Liver (tissue), 9 donors: Measurements from ENCODE around the gene SWAP70. TPM values are rescaled to one million over a fixed set of nuclear protein-coding genes. Genes with fewer than 3 reads are reported as not detected.

Source experiments
- DNase-seq: peaks from one replicate; pipeline ENCODE4 v3.0.0-alpha.2; 2017; ENCODE audit warnings: low spot score
- H3K27ac ChIP-seq, 2 donors: one replicate each; pipeline ENCODE4 v1.7.0; 2013; ENCODE audit warnings: inconsistent platforms in 2 of 2, low read length in 2 of 2, control low read depth in 1 of 2, low read depth in 1 of 2, mild to moderate bottlenecking in 1 of 2
- H3K27me3 ChIP-seq, 4 donors: one replicate each; pipeline versions ENCODE4 v1.6.1 to v1.7.0; 2013; ENCODE audit warnings: low read length in 3 of 4, inconsistent platforms in 1 of 4, mild to moderate bottlenecking in 1 of 4, moderate library complexity in 1 of 4; ENCODE audit not compliant: control insufficient read depth in 4 of 4, insufficient read depth in 4 of 4
- H3K36me3 ChIP-seq, 4 donors: one replicate each; pipeline versions ENCODE4 v1.6.1 to v1.7.0; 2013; ENCODE audit warnings: low read length in 3 of 4, mild to moderate bottlenecking in 3 of 4, low read depth in 1 of 4, moderate library complexity in 1 of 4; ENCODE audit not compliant: control insufficient read depth in 4 of 4, insufficient read depth in 3 of 4
- H3K4me1 ChIP-seq, 4 donors: one replicate each; pipeline versions ENCODE4 v1.6.1 to v1.7.0; 2013; ENCODE audit warnings: low read length in 3 of 4, mild to moderate bottlenecking in 3 of 4, moderate library complexity in 1 of 4; ENCODE audit not compliant: control insufficient read depth in 4 of 4, insufficient read depth in 4 of 4
- H3K4me3 ChIP-seq, 3 donors: one replicate each; pipeline versions ENCODE4 v1.6.1 to v1.7.0; 2013; ENCODE audit warnings: low read length in 3 of 3, control low read depth in 1 of 3, low read depth in 1 of 3, mild to moderate bottlenecking in 1 of 3
- H3K9ac ChIP-seq, 2 donors: one replicate each; pipeline ENCODE4 v1.7.0; 2013; ENCODE audit warnings: low read length in 2 of 2, mild to moderate bottlenecking in 2 of 2, moderate library complexity in 2 of 2, control low read depth in 1 of 2, low read depth in 1 of 2
- H3K9me3 ChIP-seq, 4 donors: one replicate each; pipeline versions ENCODE4 v1.6.1 to v1.7.0; 2013; ENCODE audit warnings: low read length in 3 of 4; ENCODE audit not compliant: control insufficient read depth in 4 of 4
- ATF3 ChIP-seq: IDR thresholded peaks from 2 replicates; pipeline ENCODE4 v1.6.1; 2016; ENCODE audit warnings: antibody characterized with exemption
- CTCF ChIP-seq: fragments of 150-350 bp; IDR thresholded peaks from 2 replicates; pipeline ENCODE4 v1.5.1; 2017; ENCODE audit warnings: improper control_type of control experiment, low read depth, low read length; ENCODE audit not compliant: missing input control
- EGR1 ChIP-seq, 2 donors: IDR thresholded peaks; 2 replicates each; pipeline ENCODE4 v1.6.1; 2016 to 2018; ENCODE audit warnings: antibody characterized with exemption in 2 of 2, low read depth in 2 of 2
- FOXA1 ChIP-seq: IDR thresholded peaks from 2 replicates; pipeline ENCODE4 v1.6.1; 2016; ENCODE audit warnings: antibody characterized with exemption
- FOXA2 ChIP-seq: IDR thresholded peaks from 2 replicates; pipeline ENCODE4 v1.6.1; 2016; ENCODE audit warnings: antibody characterized with exemption
- GABPA ChIP-seq, 2 donors: IDR thresholded peaks in 1 of 2; conservative IDR thresholded peaks in 1 of 2; 2 replicates each; pipeline ENCODE4 v1.6.1; 2016; ENCODE audit warnings: antibody characterized with exemption in 2 of 2, mild to moderate bottlenecking in 1 of 2, moderate library complexity in 1 of 2
- HNF4A ChIP-seq, 2 donors: conservative IDR thresholded peaks; 2 replicates each; pipeline ENCODE4 v1.6.1; 2016; ENCODE audit warnings: antibody characterized with exemption in 2 of 2, mild to moderate bottlenecking in 2 of 2
- HNF4G ChIP-seq: IDR thresholded peaks from 2 replicates; pipeline ENCODE4 v1.6.1; 2016; ENCODE audit warnings: antibody characterized with exemption
- JUND ChIP-seq, 2 donors: IDR thresholded peaks; 2 replicates each; pipeline ENCODE4 v1.6.1; 2016; ENCODE audit warnings: antibody characterized with exemption in 2 of 2
- MAX ChIP-seq: IDR thresholded peaks from 2 replicates; pipeline ENCODE4 v1.6.1; 2016; ENCODE audit warnings: antibody characterized with exemption
- NR2F2 ChIP-seq: IDR thresholded peaks from 2 replicates; pipeline ENCODE4 v1.6.1; 2016; ENCODE audit warnings: antibody characterized with exemption
- RAD21 ChIP-seq, 2 donors: IDR thresholded peaks; 2 replicates each; pipeline ENCODE4 v1.6.1; 2016; ENCODE audit warnings: antibody characterized with exemption in 2 of 2, mild to moderate bottlenecking in 2 of 2
- REST ChIP-seq: IDR thresholded peaks from 2 replicates; pipeline ENCODE4 v1.6.1; 2016; ENCODE audit warnings: antibody characterized with exemption, mild to moderate bottlenecking
- RXRA ChIP-seq, 2 donors: IDR thresholded peaks; 2 replicates each; pipeline ENCODE4 v1.6.1; 2017 to 2018; ENCODE audit warnings: antibody characterized with exemption in 2 of 2, mild to moderate bottlenecking in 1 of 2
- SP1 ChIP-seq: IDR thresholded peaks from 2 replicates; pipeline ENCODE4 v1.6.1; 2018; ENCODE audit warnings: antibody characterized with exemption, mild to moderate bottlenecking
- TAF1 ChIP-seq: conservative IDR thresholded peaks from 2 replicates; pipeline ENCODE4 v1.6.1; 2016; ENCODE audit warnings: antibody characterized with exemption, mild to moderate bottlenecking
- YY1 ChIP-seq: IDR thresholded peaks from 2 replicates; pipeline ENCODE4 v1.6.1; 2016; ENCODE audit warnings: antibody characterized with exemption, mild to moderate bottlenecking
- ZBTB33 ChIP-seq: IDR thresholded peaks from 2 replicates; pipeline ENCODE4 v1.6.1; 2016; ENCODE audit warnings: antibody characterized with exemption
- WGBS: extraction: QIAGEN DNeasy Blood & Tissue Kit; methylation state at CpG from one replicate; pipeline ENCODE4 v1.1.7; 2013; 5-methylcytosine and 5-hydroxymethylcytosine counted together
- polyA plus RNA-seq, 2 donors: library from polyadenylated mRNA; stranded (reverse) in 1 of 2; unstranded in 1 of 2; fragments of 200-250 nt in 1 of 2; fragments of >200 nt in 1 of 2; fragmentation: Nextera tagmentation in 1 of 2; extraction: Ambion mirVana in 1 of 2; gene quantifications; one replicate each; pipeline versions ENCODE4 v1.2.1 to v1.2.3, GENCODE V29; 2013 to 2015
- total RNA-seq, 2 donors: library from RNA; depleted of rRNA; stranded (reverse); fragments of >200 nt; gene quantifications; one replicate each; pipeline ENCODE4 v1.2.3, GENCODE V29; 2014
- donor health status: healthy.
- donor health status: healthy.
- donor health status: healthy.
- donor health status: healthy.
- donor health status: healthy.

The SWAP70 gene
- total and polyA plus RNA-seq, 4 donors = 4.0 to 8.4 (median 5.8) TPM

- TF ChIP-seq REST (no peak), RXRA (IDR thresholded peaks at IDR 0.05) (peak in 1 of 2 donors; percentile 25), EGR1 (IDR thresholded peaks at IDR 0.05; ENCODE audit: low read depth in 2 of 2) (peak; percentile 17 to 24), NR2F2 (peak; percentile 98), ZBTB33 (no peak), YY1 (peak; percentile 69), TAF1 (no peak), ATF3 (no peak), FOXA2 (no peak), MAX (peak; percentile 58), GABPA (IDR thresholded peaks at IDR 0.05 in 1 of 2, conservative IDR thresholded peaks at IDR 0.05 in 1 of 2) (no peak), HNF4G (no peak), CTCF (no peak), HNF4A (conservative IDR thresholded peaks at IDR 0.05) (no peak), JUND (IDR thresholded peaks at IDR 0.05) (no peak), FOXA1 (no peak), RAD21 (IDR thresholded peaks at IDR 0.05) (peak; percentile 26 to 43), SP1 (peak; percentile 27)
Observed at GRCh38 chr11:9626496-9627394, 37.1 kb upstream of the SWAP70 start.

More at GRCh38 chr11:9626496-9627394, 37.1 kb upstream of the SWAP70 start:
- H3K27ac ChIP-seq = no peak overlapping the region
- H3K4me1 ChIP-seq = peaks cover 0 to 1% (median 0%) of the 10 kb centered on the region in 4 donors
- no peaks in the 10 kb centered on the region for H3K9me3 ChIP-seq
- no peaks in the 10 kb centered on the region for H3K27me3 ChIP-seq
- H3K36me3 ChIP-seq = no peaks in the 10 kb centered on the region
- no peak overlapping the region for H3K4me3 ChIP-seq
- 69% methylated on average over 12 of the region's 12 CpGs for WGBS
- H3K9ac ChIP-seq = no peak overlapping the region
- no peak for DNase-seq
